Skeletal muscle cell (primary cell): Measurements from ENCODE around the gene FTCD.

Experiments
- DNase-seq: peaks from one replicate; pipeline ENCODE4 v3.0.0-alpha.2; 2010; ENCODE audit warnings: low read depth
- H3K4me3 ChIP-seq: 2 replicates; pipeline ENCODE4 v1.5.1; 2011; ENCODE audit warnings: low read depth, mild to moderate bottlenecking, control low read depth, low read length, moderate library complexity

The FTCD gene

GRCh38 chr21:46098303-46099141 is 56.9 kb downstream of the FTCD start:
- no peak for DNase-seq
- H3K4me3 ChIP-seq: peak overlapping the region; percentile 57

- DNase-seq: no peak
- peak within 1 kb of the TSS; percentile 57 for H3K4me3 ChIP-seq
Observed at GRCh38 chr21:46097336-46098293, 57.8 kb downstream of the FTCD start, which contains the start of gene COL6A2. Gene COL6A2, plus strand, starts transcription at chr21:46098112.

- H3K4me3 ChIP-seq: peak overlapping the region; percentile 57
- no peak for DNase-seq
Observed at GRCh38 chr21:46096596-46097335, 58.6 kb downstream of the FTCD start.

DNA sequence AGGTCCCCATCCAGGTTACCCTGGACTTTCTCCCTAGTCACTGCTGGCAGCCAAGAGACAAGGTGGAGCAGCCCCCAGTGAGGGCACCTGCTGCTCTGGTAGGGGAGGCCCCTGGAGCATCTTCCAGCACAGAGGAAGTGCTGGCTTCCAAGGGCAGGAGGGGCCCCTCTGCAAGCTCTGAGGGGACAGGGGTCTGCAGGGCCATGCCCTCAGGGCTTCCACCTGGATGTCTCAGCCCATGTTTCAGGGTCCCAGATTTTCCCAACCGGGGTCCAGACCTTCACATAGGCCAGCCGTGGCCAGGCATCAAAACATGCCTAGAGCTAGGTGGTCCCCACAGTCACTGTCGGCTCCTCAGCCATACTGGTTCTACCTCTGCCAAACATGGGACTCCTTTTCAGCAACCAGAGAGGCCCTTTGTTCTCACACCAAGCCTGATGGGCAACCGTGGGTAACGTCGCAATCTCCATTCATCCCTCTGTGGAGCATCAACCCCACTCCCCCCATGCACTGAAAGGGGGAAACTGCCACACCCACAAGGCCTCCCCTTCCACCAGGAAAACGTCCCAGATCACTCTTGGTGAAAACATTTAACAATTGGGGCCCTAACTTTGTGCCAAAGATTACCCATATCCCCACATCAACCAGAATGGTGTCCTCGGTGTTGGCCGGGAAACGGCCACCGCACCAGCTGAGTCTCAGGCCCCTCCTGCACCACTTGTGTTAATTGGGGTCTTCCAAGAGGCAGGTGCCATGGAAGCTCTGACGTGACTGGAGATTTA is 59.4 kb downstream of the FTCD start:
- H3K4me3 ChIP-seq: no peak overlapping the region
- DNase-seq: no peak

GRCh38 chr21:46095083-46095719 is 60.2 kb downstream of the FTCD start:
- no peak overlapping the region for H3K4me3 ChIP-seq
- no peak for DNase-seq

DNA sequence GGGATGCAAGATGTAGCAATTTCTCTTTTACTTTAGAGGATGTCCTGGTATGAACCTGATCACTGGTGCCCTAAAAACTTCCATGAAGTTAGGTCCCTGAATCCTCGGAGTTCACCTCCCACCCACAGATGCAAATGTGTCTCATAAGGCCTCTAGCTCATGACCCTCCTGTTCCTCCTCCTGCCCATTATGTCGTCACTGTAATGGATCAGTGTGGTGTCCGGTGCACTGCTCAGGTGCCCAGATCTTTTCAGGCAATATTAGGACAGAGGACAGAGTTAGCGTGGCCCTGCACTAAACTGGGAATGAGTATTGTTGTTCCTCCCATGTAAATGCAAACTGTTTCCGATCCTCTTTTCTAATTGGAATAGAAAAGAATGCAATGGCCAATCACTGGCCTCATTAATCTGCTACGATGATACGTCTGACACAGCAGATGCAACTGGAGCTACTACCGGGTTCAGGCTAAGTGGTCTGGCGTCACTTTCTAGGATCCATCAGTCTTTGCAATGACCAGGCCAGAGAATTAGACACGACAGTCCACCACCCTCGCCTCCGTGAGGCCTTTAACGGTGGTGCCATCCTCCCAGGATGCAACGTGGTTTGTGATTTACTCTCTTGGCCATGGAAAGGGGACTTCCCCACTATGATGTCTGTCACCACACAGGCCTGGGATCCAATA is 60.8 kb downstream of the FTCD start:
- no peak overlapping the region for H3K4me3 ChIP-seq
- no peak for DNase-seq

GRCh38 chr21:46093668-46094400 is 61.5 kb downstream of the FTCD start:
- H3K4me3 ChIP-seq: no peak overlapping the region

GRCh38 chr21:46092811-46093667 is 62.3 kb downstream of the FTCD start:
- no peak for DNase-seq
- H3K4me3 ChIP-seq: no peak overlapping the region

More at GRCh38 chr21:46093668-46094400, 61.5 kb downstream of the FTCD start:
- DNase-seq: no peak

- no peak overlapping the region for H3K4me3 ChIP-seq
- DNase-seq: peak; percentile 98
Observed at GRCh38 chr21:46092026-46092764, 63.2 kb downstream of the FTCD start.

DNA sequence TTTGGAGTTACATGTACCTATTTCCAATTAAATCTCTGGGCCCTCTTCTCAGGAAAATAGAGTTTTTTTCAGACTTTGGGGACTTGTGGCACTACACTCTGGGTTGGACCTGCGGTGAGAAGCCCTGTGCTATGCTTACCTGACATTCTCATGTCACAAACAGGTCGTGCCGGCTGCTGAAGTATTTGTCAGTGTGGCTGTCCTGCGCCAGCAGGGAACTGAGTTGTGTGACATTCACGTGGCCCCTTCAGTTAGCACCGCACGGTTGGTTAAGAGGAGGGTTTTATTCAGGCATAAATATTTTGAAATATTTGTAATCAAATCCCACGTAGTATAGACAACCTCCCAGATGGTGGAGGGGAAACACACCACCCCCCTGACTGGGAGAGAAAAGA is 63.8 kb downstream of the FTCD start:
- no peak for DNase-seq
- H3K4me3 ChIP-seq: no peak overlapping the region

DNA sequence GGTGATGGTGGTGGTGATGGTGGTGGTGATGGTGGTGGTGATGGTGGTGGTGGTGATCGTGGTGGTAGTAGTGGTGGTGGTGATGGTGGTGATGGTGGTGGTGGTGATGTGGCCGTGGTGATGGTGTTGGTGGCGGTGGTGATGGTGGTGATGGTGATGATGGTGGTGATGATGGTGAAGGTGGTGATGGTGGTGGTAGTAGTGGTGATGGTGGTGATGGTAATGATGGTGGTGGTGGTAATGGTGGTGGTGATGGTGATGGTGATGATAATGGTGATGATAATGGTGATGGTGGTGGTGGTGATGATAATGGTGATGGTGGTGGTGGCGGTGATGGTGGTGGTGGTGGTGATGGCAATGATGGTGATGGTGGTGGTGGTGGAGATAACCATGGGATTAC is 64.3 kb downstream of the FTCD start:
- H3K4me3 ChIP-seq: no peak overlapping the region
- DNase-seq: no peak

- DNase-seq: no peak
- no peak overlapping the region for H3K4me3 ChIP-seq
Observed at GRCh38 chr21:46089285-46089684, 66.1 kb downstream of the FTCD start.

DNA sequence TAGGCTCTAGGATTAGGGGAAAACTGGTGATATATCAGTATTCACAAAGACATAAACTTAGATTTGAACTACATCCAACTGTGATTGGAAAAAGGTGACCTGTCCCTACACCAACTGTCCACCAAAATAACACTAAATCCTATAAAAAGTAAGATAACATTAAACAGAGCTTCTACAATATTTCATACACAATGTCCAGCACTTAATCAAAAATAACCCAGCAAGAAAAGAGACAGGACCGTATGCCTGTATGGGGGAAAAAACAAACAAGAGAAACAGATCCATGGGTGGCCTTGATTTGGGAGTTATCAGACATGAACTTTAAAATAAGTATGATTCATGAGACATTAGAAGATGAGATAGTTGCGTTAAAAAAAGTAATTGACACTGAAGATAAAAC is 67.2 kb downstream of the FTCD start:
- H3K4me3 ChIP-seq: no peak overlapping the region
- DNase-seq: no peak

DNA sequence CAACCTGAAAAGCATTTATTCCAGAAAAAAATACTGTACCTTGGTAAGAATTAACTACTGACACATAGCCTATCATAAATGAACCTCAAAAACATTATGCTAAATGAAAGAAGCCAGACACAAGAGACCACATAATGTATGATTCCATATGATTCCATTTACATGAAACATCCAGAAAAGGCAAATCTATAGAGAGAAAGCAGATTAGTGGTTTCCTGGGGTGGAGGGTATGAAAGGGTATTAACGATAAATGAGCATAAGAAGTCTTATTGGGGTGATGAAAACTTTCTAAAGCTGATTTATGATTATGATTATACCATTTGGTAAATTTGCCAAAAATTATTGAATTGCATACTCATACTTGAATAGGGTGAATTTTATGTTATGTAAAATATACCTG is 67.7 kb downstream of the FTCD start:
- DNase-seq: no peak
- no peak overlapping the region for H3K4me3 ChIP-seq
